HG03521 (cell line): ENCODE data around the gene FRS2.

ENCODE experiments used
- ATAC-seq: cut with Tn5 transposase; IDR thresholded peaks from one replicate; pipeline ENCODE4 v1.9.1; 2021; ENCODE audit warnings: mild to moderate bottlenecking, moderate library complexity; ENCODE audit not compliant: unreplicated experiment

Gene FRS2

DNA sequence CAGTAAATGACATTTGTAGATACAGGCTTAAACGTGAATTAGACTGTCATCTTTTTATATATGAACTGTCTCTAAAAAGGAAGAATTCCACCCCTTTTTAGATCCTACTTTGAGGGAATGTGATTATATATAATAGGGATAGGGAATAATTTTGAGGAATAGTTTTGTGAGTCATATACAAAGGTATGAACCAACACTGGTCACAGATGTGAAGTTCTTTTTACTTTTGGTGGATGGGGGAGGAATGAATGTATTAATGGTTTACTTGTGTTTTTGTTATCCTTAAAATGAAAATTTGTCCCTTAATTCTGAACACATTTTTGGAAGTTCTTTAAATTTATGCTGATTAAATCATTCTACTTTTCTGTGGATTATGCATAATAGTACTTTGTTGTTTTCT lies 30.4 kb downstream of the FRS2 start:
- ATAC-seq = no peak

DNA sequence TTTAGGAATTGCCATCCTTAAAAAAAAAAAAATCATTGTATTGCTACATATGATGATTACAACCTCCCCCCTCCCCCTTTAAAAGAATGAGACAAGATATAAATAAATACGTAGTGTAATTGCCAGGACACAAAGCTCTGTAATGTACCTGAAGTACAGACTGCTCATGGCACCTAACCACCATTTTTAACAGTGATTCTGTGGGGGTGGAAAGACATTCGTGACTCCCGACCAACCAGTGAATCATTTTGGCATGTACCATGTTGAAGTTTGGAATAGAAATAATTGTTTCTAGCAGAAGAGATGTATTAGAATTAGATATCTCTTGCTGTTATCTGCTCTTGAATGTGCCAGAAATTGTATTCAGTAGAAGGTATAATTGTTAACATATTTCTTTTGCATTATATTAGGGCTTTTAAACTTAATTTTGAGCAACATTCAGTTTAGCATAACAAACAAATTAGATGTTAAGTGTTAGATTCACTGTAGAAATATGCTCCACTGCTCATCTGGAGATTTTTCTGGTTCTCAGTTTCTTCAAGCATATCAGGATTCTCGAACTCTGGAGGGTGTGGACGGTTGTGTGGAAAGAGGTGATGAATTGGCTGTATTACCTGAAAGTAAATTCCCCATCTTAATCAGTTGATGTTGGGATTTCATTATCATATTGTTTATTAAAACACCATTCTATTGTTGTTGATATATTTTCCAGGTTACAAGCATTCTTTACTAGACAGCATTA lies 31.1 kb downstream of the FRS2 start:
- no peak for ATAC-seq

DNA sequence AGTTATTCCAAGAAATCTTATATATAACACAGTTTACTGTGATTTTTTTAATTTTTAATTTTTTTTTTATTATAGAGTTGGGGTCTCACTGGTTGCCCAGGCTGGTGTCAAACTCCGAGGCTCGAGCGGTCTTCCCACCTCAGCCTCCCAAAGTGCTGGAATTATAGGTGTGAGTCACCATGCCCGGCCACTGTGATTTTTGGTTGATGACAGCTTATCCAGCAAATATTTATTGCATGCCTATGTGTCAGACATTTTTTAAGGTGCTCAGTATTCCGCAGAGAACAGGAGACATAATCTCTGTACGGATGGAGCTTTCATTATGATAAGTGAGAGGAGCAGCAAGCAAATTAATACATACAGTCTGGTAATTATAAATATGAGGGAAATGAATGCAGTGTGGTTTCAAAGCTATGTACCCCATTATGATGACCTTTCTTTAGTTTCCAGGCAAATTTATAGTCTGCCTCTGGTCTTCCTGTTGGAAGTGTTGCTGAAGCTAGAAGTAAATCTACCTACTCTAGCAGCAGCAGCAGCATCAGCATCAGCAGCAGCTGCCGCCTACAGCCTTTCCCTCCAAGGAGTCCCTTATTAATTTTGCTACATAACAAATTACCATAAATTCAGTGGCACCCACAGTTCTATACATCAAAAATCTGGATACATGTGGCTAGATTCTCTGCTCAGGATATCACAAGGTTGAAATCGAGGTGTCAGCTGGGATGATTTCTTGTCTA lies 32.3 kb downstream of the FRS2 start:
- no peak for ATAC-seq

DNA sequence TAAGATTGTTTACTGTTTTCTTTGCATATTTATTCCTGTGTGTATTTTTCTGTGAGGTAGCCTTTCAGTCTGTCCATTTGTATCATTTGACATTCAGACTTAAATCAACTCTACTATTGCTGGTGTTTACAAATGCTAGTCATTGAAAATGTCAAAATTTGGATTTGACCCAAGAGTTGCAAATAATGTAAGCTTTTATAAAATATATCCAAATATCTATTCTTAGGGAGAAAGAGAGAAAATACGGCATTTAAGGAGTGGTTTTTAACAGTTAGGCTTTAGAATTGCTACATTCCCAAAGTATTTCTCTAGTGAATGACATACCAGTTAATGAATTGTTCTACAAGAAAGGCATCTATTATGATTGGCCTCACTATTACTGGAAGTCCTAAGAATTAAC lies 37.9 kb downstream of the FRS2 start:
- no peak for ATAC-seq

DNA sequence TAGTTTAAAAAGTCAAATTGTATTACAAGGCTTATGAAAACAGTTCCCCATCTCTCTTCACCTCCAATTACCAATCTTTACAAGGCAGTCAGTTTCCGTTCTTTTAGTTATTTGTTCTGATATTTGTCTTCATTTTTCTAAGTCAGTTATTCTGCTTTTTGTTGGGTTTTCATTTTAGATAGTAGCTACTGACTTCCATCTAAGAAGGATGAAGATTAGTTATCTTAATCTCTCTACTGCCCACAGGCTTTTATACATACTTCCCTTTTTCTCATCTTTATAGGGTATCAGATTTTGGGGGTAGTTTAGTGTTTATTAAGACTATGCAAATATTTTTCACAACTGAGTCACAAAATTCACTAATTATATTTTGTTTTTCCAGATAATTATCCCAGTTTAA lies 38.4 kb downstream of the FRS2 start:
- ATAC-seq = no peak

DNA sequence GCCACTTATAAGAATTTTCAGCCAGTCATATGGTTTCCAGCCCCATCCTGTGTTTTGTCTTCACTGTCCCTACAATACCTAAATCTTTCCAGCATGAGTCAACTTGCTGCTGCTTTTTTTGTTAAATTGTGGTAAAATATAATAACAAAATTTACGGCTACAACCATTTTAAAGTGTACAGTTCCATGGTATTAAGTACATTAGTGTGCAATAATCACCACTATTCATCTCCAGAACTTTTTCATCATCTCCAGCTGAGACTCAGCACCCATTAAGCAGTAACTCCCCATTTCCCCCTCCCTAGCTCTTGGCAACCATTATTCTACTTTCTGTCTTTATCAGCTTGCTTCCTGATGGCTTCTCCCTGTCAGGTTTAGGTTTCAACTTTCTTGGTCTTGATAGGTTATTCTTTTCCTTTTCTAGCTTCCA lies 39.1 kb downstream of the FRS2 start:
- ATAC-seq = no peak

DNA sequence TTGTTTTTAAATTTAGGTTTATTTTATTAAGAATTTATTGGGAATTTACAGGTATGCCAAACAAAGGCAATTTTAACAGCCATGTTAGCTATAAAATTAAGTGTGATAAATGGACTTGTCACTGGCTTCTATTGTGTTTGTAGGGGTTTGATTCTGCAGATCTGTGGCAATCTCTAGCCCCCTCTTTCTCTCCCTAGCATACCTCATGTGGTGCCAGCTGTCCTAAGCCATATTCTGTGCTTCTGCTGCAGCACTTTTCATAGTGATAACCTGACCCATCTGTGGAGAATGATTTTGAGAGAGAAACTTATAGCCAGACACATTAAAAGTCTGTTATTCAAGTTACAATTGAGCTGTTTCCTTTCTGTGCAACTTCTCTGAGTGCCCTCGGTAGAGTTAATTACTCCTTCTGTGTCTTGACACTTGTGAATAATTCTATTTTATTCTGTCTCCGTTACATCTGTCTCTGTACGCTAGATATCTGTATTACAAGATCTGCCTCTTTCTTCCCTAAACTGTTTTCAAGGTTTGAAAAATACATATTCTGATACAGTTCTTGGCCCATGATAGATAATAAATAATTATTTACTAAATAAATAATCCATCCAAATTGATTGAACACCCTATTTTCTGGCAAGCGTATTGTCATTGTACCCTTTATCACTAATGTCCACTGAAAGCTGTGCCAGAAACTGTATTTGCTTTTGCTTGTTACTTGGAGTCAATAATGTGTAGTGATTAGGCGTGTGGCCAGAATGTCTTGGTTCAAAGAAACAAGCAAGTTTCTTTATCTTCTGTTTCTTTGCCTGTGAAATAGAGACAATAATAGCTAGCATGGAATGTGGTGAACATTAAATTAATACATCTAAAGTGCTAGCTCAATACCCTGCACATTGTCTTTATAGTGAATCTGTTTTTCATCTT lies 40.0 kb downstream of the FRS2 start:
- ATAC-seq = no peak

DNA sequence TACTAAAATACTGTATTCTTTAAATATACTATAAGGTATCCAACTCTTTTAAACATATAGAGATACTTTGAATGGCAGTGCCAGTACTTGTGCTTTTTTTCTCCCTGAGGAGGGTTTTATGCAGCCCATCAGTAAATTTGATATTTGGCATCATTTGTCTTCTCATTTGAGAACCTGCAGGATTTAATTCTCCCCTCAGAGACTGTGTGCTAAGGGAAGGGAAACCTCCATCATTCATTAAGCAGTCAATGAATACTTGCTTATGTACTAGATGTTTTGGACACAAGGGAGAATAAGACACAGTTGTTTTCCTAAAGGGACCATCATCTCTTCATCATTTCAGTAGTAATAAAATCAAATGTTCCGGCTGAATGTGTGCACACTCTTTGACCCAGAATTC lies 40.8 kb downstream of the FRS2 start:
- ATAC-seq = no peak

DNA sequence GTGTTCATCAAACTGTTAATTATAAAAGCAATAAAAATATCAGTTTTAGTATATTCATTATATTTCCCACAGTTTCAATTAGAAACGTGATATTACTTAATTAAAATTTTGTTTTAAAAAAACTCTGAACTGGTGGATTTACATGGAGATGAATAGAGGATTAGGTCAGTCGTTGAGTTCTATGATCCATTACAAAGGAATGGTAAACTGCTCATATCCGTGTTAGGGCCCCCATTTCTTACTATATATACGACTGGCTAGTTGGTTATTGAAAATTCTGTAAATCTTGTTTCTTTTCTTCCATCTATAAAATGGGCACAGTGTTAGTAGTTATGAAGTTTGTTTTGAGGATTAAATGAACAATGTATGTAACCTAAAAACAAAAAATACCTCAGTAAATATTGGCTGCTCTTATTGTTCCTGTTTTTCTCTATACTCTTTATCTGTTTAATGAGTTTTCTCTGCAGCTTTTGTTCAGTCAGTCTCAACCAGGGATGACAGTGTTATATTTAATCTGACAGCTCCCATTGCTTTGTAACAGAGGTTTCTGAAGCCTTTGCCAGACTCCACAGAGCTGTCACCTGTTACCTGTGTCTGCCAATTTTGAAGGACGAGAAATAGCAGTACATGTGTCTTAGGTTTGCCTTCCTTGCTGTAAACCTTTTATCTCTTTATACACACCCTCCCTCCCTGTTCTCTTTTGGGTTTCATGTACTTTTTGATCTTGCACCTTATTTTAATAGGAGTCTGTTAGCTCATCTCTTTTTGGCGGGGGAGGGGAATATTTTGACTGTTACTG lies 41.5 kb downstream of the FRS2 start:
- ATAC-seq = no peak

DNA sequence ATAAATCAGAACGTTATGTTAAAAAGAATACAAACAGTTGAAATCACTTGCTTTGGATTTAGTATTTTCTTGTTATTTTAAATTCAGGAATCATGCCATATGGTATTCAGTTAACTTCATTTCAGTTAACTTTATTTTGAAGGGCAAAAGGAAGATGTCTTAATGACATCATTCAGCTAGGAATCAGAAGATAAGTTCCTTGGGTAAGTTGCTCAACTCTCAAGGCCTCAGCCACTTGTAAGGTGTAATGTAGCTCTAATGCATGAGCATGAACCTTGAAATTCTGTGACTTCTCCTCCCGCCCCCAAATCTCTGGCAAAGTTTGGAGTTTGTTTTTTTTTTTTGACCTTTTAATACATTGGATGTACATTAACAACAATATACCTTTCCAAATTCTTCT lies 42.6 kb downstream of the FRS2 start:
- ATAC-seq = no peak

DNA sequence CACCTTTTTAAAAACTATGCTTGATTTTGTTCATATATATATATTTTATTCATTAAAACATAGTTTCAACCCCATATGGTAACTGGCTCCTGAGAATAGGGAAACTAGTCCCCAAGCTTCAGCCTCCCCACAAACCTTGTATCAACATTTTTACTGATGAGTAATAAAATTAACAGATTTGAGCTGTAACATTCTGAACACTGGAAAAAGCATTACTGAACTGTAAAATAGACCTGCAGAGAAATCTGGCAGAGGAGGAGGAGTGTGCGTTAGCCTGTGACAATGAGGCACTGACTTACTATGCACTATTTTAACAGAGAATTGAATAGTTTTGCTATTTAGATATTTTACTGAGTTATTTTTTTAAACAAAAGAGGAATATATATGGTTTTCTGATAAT lies 43.1 kb downstream of the FRS2 start:
- no peak for ATAC-seq

DNA sequence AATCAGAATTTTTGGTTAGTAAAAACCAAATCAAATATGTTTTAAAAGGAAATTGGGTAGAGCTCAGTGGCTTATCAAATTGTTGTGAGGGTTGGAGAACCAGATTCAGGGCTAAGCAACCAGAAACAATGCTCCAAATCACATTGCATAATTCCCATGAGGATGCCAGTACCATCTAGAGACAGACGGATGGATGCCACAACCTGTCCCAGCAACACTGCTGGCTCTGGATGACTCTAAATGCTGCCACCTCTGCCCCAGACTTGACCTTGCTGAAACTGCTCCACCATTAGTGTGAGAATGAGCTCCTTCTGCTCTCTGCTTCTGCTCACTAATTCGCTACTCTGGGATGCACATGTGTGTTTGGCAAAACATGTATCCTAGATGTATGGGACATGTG lies 43.9 kb downstream of the FRS2 start:
- no peak for ATAC-seq

DNA sequence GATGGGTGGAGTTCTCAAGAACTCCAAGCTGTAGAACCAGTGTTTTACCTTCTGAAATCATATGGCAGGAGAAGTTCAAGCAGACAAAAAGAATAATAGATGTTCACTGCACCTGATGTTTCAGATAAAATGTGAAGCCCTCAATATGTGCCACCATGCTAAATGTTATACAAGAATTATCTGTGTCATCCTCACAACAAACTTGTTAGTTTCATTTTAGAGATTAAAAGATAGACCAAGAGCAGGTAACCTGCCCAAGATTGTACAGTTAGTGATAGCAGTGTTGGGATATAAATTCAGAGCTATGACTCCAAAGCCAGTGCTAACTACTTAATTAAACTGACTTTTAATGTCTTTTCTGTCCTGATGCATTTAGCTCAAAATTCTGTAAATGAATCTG lies 44.7 kb downstream of the FRS2 start:
- ATAC-seq = no peak

DNA sequence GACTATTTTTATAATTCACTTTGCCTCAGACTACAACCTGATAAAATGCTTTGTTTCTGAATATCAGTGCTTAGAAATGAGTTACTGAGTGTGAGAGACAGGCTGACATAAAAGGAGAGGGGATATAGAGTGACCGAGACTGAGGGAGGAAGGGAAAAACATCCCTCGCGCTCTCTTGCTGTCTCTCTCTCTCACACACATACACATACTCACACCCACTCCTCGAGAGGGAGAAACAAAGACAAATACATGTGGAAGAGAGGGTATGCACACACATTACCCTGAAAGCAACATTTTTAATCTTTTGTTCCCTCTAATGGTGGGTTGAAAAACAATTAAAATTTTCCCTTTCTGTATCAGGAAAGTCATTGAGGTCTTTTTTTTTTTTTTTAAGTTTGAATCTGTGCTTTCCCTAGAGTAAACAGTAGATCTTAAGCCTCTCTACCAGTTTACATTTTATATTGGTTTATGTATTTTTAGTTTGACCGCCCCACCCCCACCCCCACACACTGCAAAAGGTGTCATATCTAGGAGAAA lies 45.3 kb downstream of the FRS2 start:
- ATAC-seq = no peak

DNA sequence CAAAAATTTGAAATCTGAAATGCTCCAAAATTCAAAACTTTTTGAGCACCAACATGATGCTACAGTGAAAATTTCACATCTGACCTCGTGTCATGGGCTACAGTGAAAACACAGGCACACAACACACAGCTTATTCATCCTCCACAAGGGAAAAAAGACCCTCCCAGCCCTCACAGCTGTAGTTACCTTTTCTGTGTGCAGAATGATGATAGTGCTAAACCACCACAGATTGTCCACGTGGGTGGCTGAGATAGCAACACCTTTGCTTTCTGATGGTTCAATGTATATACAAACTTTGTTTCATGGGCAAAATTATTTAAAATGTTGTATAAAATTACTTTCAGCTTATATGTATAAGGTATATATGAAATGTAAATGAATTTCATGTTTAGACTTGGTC lies 46.8 kb downstream of the FRS2 start:
- ATAC-seq = no peak

DNA sequence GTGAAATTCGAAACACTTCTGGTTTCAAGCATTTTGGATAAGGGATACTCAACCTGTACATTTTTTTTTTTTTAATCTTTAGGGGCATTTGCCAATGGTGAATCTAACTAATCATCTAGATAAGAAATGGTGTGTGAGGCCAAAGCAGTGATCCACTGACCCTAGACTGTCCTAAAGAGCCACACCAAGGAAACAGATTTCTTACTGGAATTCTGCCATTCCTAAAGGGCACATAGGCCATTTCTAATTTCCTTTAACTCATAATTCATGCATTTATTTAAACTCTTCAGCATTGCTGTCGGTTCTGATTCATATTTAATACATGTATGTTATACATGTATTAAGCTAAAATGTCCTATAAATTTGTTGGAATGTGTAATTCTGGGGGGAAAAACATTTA lies 47.2 kb downstream of the FRS2 start:
- no peak for ATAC-seq

DNA sequence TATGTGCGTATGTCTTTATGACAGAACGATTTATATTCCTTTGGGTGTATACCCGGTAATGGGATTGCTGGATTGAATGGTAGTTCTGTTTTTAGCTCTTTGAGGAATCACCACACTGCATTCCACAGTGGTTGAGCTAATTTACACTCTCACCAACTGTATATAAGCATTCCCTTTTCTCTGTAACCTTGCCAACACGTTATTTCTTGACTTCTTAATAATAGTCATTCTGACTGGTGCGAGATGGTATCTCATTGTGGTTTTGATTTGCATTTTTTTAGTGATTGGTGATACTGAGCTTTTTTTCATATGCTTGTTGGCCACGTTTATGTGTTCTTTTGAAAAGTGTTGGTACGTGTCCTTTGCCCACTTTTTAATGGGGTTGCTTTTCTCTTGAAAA lies 49.7 kb downstream of the FRS2 start:
- ATAC-seq = no peak

DNA sequence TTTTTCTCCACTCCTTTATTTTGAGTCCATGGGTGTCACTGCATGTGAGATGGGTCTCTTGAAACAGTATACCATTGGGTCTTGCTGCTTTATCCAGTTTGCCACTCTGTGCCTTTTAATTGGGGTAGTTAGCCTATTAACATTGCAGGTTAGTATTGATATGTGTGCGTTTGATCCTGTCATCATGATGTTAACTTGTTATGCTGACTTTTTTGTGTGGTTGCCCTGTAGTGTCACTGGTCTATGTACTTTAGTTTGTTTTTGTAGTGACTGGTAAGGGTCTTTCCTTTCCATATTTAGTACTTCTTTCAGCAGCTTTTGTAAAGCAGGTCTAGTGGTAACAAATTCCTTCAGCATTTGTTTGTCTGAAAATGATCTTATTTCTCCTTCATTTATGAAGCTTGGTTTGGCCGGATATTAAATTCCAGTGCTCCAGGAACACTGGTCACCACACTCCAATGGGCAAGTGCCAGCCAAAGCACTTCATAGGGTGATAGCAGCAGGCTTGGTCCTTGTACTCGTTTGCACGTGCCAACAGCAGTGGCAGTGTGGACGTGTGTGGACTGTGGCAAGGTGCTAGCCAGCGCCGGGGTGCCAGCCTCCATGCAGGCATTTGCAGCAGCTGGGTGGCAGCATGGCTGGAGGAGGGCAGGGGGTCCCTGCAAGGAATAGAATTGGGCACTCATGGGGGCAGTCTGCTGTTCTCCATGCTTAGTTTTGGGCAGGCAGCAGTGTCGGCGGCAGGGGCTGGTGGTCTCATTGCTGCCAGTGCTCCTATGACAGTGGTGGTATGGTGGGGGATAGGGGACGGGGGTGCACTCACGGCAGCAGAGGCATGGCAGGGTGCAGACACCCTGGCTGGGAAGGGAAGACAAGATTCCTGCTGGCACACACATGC lies 53.5 kb downstream of the FRS2 start:
- ATAC-seq = no peak

DNA sequence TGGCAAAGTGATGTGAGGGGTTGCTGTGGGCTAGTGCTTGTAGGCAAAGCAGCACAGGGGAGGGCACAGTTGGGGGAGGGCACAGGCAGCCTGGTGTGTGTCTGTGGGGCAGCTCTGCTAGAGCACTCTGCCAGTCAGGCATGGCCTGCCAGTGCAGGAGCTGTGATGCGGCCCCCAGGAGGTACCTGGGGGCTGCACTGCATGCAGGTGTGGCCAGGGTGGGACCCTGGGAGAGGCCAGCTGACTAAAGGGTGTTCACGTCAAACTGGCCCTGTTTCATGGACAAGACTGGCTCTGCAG lies 54.1 kb downstream of the FRS2 start:
- ATAC-seq = no peak
